ENCODE results near the gene PARS2. TPM values are rescaled to one million over a fixed set of nuclear protein-coding genes. Genes with fewer than 3 reads are reported as not detected.

PARS2 gene
- polyA plus RNA-seq: 2.6 TPM

DNA sequence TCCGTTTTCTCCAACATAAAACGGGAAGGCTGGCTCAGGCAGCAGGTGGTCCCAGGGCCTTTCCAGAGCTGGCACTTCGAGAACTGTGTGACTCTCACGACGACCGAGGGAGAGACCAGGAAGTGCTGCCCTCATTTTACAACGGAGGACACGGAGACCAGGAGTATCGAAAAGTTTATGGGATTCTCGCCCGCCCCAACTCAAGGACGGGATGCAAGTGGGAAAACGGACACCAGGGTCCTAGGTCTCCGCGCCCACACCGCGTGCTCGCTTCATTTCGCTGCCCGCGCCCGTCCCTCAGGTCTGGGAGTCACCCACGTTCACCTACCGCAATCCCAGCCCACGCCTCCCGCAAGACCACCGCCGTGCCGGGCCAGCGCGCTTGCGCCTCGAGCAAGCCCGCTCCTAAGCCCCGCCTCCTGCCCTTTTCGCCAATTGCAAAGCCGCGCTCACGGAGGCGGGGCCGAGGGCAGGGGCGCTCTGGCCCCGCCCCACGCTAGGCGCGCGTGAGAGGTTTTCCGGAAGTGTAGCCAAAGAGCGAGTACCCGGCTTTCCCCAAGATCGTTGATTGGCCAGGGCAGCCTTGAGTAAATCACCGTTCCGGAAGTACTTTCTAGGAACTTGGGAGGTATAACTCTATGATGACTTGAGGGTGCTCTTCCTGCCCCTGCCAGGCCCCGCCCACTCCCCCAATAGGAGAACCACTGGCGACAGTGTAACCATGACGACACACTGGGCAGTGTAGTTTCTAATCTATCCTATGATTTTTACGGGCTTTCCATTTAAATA, at the start of gene PARS2:
Gene PARS2 (minus strand): TSS at position 391 of the 789 bp plus-strand sequence. CDS start 5,362 bp downstream, outside the sequence.
- peaks cover under 1% of the 10 kb centered on the region for H3K36me3 Mint-ChIP-seq
- H3K4me3 Mint-ChIP-seq: peak within 1 kb of the TSS; percentile 88 to 98 (median 95)
- H3K4me1 Mint-ChIP-seq: peaks cover 9 to 16% (median 14%) of the 10 kb centered on the region in 3 donors
- no peaks in the 10 kb centered on the region for H3K27me3 Mint-ChIP-seq
- H3K27ac Mint-ChIP-seq: peak within 1 kb of the TSS; percentile 79 to 97 (median 94)
- peaks cover 0 to under 1% (median 0%) of the 10 kb centered on the region in 3 donors for H3K9me3 Mint-ChIP-seq

DNA sequence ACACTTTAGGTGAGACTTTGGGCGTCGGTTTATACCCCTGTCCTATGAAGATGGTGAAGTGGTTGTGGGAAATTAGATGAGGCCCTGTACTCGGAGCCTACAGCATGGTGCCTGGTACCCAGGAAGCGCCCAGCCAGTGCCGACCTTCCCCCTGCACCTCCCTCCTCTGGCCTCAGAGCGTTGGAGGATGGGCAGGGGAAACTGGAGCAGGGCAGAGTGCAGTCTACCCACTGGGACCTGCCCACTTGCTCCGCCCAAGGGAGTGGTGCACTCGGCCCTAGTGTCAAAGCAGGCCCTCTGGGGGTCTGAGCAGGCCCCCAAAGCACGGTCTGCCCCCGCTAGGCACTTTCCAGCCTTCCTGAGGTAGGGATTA, 49.8 kb upstream of the PARS2 start:
- no peak overlapping the region for H3K4me3 Mint-ChIP-seq

DNA sequence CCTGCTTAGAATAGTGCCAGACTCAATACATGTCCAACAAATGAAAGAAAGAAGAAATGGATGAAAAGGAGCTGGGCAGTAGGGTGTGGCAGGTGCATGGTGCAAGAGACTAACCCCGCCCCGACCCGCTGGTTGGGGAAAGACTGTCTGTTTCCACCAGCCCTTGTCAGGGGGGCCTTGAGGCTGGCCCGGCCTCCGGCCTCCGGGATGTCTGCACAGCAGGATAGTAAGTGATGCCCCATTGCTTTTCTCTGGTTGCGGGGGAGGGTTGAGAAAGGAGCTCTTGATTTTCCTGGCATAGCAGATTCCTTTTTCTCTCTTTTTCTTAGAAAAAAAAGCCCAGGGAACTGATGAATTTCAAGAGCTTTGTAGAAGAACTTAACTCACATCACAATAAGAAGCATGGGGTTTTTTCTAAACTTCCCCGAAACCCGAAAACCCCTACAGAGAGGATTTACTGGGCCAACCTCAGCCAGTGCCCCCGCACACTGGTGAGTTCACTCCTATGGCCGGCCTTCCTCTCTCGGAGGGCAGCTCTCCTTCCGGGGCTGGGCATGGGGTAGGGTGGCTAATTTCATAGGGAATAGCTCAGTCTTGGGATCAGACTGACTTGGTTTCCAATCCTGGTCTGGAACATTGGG, 49.3 kb upstream of the PARS2 start:
- Mint-ChIP-seq H3K27ac (peak overlapping the region in 1 of 3 donors; percentile 35), H3K4me3 (no peak overlapping the region), H3K27me3 (peaks cover 5% of the 10 kb centered on the region), H3K36me3 (no peaks in the 10 kb centered on the region), H3K9me3 (no peaks in the 10 kb centered on the region), H3K4me1 (peaks cover 0 to 1% (median 0%) of the 10 kb centered on the region in 3 donors)

More for the DNA sequence above, 49.8 kb upstream of the PARS2 start:
- peaks cover 0 to 2% (median 1%) of the 10 kb centered on the region in 3 donors for H3K4me1 Mint-ChIP-seq
- H3K36me3 Mint-ChIP-seq: no peaks in the 10 kb centered on the region
- H3K27ac Mint-ChIP-seq: peak overlapping the region in 1 of 3 donors; percentile 35
- no peaks in the 10 kb centered on the region for H3K9me3 Mint-ChIP-seq
- H3K27me3 Mint-ChIP-seq: peaks cover 5% of the 10 kb centered on the region

DNA sequence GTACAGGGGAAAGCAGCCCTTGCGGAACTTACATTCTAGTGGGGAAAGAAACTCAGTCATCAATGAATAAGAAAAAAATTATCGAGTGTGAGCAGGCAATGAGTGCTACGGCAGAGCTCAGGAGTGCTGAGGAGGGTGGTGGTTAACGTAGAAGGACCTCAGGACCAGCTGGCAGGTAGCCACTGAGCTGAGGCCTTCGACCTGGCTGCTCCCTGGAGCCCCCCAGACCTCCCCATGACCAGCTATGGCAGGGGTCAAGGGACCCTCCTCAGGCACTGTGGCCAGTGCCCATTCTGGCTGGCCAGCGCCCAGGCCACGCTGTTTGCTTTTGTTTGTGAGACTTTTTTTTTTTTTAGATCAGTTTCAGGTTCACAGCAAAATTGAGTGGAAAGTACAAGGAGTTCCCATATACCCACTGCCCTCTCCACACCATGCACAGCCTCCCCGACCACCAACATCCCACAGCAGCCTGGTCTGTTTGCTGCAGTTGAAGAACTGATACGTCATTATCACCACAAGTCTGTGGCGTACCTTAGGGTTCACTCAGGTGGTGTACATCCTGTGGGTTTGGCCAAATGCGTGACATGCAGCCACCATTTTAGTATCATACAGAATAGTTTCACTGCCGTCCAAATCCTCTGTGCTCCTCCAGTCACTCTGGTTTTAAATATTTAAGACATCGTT, 48.6 kb upstream of the PARS2 start:
- no peaks in the 10 kb centered on the region for H3K36me3 Mint-ChIP-seq
- no peak overlapping the region for H3K4me3 Mint-ChIP-seq
- H3K27me3 Mint-ChIP-seq: peaks cover 5% of the 10 kb centered on the region
- H3K27ac Mint-ChIP-seq: no peak overlapping the region
- H3K9me3 Mint-ChIP-seq: no peaks in the 10 kb centered on the region
- H3K4me1 Mint-ChIP-seq: peaks cover 0 to 1% (median 0%) of the 10 kb centered on the region in 3 donors

DNA sequence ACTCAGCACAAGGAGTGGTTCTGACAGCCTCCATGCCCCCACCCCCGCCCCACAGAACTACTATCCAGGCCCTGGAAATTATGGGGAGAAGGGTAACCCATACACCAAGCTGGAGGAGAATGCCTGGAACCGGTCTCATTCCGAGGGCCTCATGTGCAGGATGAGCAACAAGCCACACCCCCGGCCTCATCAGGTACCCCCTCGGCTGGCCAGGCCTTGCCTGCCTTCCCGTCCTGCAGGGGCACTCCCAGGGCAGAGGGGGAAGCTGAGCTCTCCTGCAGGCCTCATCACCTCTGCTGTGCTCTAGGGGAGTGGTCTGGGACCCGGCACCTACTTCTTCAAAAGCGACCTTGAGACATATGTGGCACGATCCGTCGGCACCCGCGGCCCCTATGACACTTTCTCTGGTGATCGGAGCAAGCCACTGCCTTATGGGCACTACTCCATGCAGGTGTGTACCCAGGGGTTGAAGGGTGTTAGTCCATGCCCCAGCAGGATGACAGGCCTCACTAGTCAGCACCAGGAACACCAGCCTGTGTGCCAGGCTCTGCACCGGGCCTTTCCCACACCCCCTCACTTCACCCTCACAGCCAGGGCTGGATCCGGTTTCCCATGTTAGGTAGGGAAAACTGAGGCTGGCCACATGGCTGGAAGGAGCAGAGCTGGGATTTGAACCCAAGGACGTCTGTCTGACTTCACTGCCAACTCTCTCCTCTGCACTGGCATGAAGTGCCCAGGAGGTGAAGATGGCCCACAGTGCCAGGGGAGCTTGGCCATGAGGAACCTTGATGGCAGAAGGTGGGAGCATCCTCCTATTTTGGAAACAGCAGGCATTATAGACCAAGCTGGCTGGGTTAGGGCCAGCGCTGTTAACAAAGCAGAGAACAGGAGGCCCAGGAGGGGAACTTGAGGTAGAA, 47.7 kb upstream of the PARS2 start:
- H3K4me3 Mint-ChIP-seq: no peak overlapping the region
- H3K4me1 Mint-ChIP-seq: peaks cover 0 to 1% (median 0%) of the 10 kb centered on the region in 3 donors

DNA sequence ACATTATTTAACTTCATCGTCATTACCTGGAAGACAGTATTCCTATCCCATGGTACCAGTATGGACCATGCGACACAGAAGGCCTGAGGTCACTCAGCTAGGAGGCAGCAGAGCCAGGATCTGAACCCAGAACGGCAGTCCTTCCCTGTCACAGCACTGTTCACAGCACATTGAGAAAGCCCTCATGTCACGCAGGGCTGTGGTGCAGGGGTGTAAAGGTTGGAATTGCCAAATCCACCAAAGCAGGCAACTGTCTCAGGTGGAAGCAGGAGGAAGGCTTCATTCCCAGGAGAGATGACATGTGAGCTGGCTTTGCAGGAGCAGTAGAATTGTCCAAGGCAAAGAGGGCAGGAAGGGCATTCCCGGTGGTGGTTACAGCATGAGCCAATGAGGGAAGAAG, 46.7 kb upstream of the PARS2 start:
- Mint-ChIP-seq H3K27ac (no peak overlapping the region), H3K36me3 (no peaks in the 10 kb centered on the region), H3K27me3 (peaks cover 5% of the 10 kb centered on the region), H3K4me1 (peaks cover 0 to 1% (median 0%) of the 10 kb centered on the region in 3 donors), H3K9me3 (no peaks in the 10 kb centered on the region), H3K4me3 (no peak overlapping the region)

More for the DNA sequence above, 47.7 kb upstream of the PARS2 start:
- Mint-ChIP-seq H3K36me3 (no peaks in the 10 kb centered on the region), H3K27ac (no peak overlapping the region), H3K27me3 (peaks cover 5% of the 10 kb centered on the region), H3K9me3 (no peaks in the 10 kb centered on the region)

DNA sequence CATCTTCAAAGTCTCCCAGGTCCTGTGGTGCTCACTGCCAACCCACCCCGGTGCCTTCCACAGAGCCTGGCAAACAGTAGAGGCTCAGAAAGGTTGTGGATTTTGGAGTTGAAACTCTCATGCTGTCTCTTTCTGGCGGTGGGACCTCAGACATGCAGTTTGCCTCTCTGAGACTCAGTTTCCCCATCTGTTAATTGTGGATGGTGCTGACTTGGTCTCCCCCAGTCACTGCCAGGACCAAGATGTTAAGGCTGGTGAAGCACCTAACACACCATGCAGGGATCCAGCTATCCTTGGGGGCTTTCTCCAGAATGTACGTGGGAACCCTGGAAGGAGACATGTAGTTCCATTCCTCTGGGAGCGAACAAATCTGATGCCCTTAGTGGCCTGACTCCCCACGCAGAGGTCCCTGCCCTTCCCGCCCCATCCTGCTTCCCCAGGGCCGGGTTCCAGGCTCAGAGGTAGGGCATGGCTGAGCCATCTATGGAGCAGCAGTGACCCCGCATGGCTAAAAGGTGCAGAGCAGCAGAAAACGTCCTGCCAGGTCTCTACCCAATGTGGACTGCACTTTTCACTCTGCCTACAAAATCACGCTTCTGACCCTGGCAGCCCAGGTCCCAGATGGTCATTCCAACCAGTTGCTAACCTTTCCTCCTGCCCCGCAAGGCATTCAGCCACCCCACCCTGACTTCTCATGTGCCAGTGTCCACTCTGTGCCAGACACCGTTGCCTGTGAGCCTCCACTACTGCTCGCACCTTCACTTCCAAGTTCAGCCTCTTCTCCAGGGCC, 46.0 kb upstream of the PARS2 start:
- H3K36me3 Mint-ChIP-seq: no peaks in the 10 kb centered on the region
- no peak overlapping the region for H3K27ac Mint-ChIP-seq
- H3K27me3 Mint-ChIP-seq: peaks cover 3% of the 10 kb centered on the region
- peaks cover 0 to 1% (median 0%) of the 10 kb centered on the region in 3 donors for H3K4me1 Mint-ChIP-seq
- H3K4me3 Mint-ChIP-seq: peak overlapping the region in 1 of 4 donors; percentile 38
- H3K9me3 Mint-ChIP-seq: no peaks in the 10 kb centered on the region

DNA sequence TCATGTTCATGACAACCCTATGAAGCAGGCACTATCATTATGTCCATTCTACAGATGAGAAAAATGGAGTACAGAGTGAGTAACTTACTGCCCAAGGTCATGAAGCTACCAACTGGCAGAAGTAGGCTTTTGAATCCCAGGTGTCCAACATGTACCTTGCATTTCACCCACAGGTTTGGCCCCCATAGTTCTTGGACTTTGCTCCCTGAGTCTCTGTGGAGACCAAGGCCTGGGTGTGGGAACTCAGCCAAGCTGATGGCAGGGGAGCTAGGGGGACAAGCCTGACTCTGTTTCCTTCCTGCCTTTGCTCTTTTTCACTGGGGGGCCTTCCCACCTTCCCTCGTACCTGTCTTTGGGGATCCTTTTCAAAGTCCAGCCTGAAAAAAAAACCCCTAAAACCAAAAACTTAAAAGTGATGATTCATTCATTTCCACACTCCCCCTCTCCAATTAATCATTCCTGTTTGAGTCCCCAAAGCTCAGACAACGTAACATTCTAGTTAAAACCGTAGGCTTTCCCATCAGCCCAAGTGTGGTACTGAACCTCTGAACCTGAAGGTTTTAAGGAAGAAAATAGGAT, 45.3 kb upstream of the PARS2 start:
- Mint-ChIP-seq H3K36me3 (no peaks in the 10 kb centered on the region), H3K9me3 (no peaks in the 10 kb centered on the region), H3K27me3 (peaks cover 3% of the 10 kb centered on the region), H3K4me3 (no peak overlapping the region), H3K4me1 (peaks cover 0 to 1% (median 0%) of the 10 kb centered on the region in 3 donors), H3K27ac (no peak overlapping the region)

DNA sequence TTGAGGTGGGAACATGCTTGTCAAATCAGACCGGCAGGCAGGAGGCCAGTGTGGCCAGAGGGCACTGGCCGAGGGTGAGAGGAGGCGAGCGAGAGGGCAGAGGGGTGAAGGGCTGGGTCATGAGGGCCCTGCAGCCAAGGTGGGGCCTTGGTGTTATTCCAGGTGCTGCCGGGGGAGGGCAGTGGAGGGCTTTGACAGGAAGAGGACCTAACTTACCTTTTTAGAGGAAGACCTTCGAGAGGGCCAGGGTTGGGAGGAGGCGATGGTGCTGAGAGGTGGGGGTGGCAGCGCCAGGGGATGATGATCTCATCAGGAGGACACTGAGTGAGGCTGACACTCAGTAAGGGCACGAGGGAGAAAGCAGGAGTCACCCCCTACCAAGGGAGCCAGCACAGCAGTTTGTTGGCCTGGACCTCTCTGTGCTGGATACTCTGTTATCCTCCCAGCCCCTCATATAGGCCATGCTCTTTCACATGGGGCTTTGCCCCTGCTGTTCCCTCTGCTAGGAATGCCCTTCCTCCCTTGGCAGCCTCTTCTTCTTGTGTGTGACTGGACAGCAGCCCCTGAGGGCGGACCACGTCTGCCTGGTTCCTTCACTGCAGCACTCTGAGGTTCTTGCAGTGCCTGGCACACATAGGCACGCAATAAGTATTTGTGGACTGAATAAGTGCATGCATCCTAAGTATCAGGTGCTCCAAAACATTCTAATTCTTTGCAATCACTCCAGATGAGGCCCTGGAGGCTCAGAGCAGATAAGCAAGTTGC, 44.3 kb upstream of the PARS2 start:
- Mint-ChIP-seq H3K9me3 (no peaks in the 10 kb centered on the region), H3K4me3 (no peak overlapping the region), H3K4me1 (peaks cover 0 to 1% (median 0%) of the 10 kb centered on the region in 3 donors), H3K27me3 (peaks cover 3% of the 10 kb centered on the region), H3K27ac (no peak overlapping the region), H3K36me3 (no peaks in the 10 kb centered on the region)

DNA sequence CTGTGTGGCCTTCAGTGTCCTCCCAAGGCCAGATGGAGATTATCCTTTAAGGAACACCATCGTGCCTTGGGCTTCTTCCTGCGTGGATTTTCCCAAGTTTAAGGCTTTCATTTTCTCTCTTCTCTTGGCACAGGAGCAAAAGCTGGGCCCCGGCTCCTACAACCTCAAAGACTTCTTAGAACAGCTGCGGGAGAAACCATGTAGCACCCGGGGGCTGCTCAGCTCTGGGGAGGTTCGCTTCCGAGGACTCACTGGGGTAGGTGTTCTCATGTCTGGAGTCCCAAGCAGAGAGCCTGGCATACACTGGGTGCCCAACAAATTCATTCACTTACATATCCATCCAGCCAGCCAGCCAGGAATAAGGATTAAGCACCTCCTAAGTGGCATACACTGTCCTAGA, 43.4 kb upstream of the PARS2 start:
- Mint-ChIP-seq H3K9me3 (no peaks in the 10 kb centered on the region), H3K4me1 (peaks cover 0 to 6% (median 1%) of the 10 kb centered on the region in 3 donors), H3K27me3 (peaks cover 3% of the 10 kb centered on the region), H3K36me3 (no peaks in the 10 kb centered on the region), H3K27ac (no peak overlapping the region), H3K4me3 (peak overlapping the region in 1 of 4 donors; percentile 52)

DNA sequence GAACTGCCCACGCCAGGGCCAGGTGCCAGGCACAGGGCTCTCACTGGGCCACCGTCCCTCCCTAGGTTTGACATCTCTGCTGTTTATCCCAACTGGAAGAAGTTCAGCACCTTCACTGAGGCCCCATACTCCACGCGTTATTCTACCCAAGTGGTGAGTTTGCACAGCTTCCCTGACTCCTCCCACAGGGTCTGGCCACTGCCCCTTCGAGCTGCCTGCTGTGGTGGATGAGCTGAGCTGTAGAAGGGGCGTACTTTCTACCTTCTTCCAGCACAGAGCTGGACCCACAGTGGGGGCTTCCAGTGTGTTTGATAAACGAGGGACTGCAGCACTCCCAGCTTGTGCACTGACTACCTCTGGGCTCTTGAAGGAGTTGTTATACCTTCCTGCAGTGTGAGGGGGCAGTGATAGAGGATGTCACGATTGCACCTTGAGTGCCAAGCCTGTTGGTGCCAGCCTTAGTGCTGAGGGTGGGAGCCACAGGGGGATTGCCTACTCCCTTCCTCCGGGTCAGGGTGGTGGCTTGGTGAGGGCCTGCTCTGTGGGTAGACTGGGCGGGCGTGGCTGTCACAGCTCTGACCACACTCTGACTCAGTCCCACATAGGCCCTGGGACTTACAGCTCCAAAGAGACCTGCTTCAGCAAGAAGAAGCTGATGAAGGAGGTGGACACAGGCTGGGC, 42.7 kb upstream of the PARS2 start:
- no peak overlapping the region for H3K27ac Mint-ChIP-seq
- H3K9me3 Mint-ChIP-seq: no peaks in the 10 kb centered on the region

DNA sequence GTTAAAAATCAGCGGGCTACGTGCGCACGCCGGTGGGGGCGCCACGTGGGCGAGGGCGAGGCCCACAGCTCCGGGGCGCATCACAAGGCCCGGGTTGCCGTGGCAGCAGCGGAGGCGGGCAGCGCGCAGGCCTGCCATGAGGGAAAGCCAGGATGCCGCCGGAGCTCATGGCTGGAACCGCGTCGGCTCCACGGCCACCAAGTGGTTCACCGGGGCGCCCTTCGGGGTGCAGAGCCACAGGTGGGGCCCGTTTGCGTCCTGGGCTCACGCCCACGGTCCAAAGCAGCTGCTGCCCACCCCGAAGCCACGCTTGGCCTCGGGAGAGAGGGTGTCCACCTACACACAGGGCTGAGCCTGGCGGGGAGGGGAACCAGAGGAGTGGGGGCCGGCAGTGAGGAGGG, 41.7 kb upstream of the PARS2 start:
- Mint-ChIP-seq H3K4me3 (no peak overlapping the region), H3K27me3 (peaks cover 3% of the 10 kb centered on the region), H3K4me1 (peaks cover 3 to 15% (median 7%) of the 10 kb centered on the region in 3 donors), H3K36me3 (no peaks in the 10 kb centered on the region), H3K9me3 (no peaks in the 10 kb centered on the region), H3K27ac (no peak overlapping the region)

More for the DNA sequence above, 42.7 kb upstream of the PARS2 start:
- peak overlapping the region in 1 of 4 donors; percentile 74 for H3K4me3 Mint-ChIP-seq
- H3K27me3 Mint-ChIP-seq: peaks cover 3% of the 10 kb centered on the region
- H3K36me3 Mint-ChIP-seq: no peaks in the 10 kb centered on the region
- H3K4me1 Mint-ChIP-seq: peaks cover 0 to 6% (median 1%) of the 10 kb centered on the region in 3 donors
